Kidney (tissue), 14 donors: ENCODE data around the gene CRLF1. TPM values are rescaled to one million over a fixed set of nuclear protein-coding genes. Genes with fewer than 3 reads are reported as not detected.
A peak's percentile ranks its signal among the peaks of the same experiment; 100 is the strongest.

Experiments
- DNase-seq, 5 donors: peaks; one replicate each; pipeline ENCODE4 v3.0.0-alpha.2; 2013 to 2020
- FAIRE-seq: peaks from 2 replicates; lab custom pipeline; 2012; peaks lifted over from hg19 to GRCh38; lab: Jason Lieb, UNC
- H3K27ac ChIP-seq, 2 donors: one replicate each; pipeline ENCODE4 v1.7.0; 2013; ENCODE audit warnings: low read depth in 2 of 2, low read length in 2 of 2, inconsistent platforms in 1 of 2
- H3K27me3 ChIP-seq: one replicate; pipeline ENCODE4 v1.7.1; 2013; ENCODE audit warnings: low read length, inconsistent platforms; ENCODE audit not compliant: control insufficient read depth, insufficient read depth
- H3K36me3 ChIP-seq, 3 donors: one replicate each; pipeline versions ENCODE4 v1.7.0 to v1.7.1; 2013; ENCODE audit warnings: low read length in 3 of 3, control low read depth in 1 of 3, inconsistent platforms in 1 of 3; ENCODE audit not compliant: insufficient read depth in 3 of 3, control insufficient read depth in 2 of 3
- H3K4me1 ChIP-seq, 3 donors: one replicate each; pipeline versions ENCODE4 v1.7.0 to v1.7.1; 2013; ENCODE audit warnings: low read length in 3 of 3, inconsistent platforms in 1 of 3, low read depth in 1 of 3; ENCODE audit not compliant: control insufficient read depth in 2 of 3, insufficient read depth in 2 of 3
- H3K4me3 ChIP-seq, 3 donors: one replicate each; pipeline versions ENCODE4 v1.7.0 to v1.8.1; 2013; ENCODE audit warnings: low read length in 3 of 3, control low read depth in 1 of 3, inconsistent platforms in 1 of 3
- H3K9ac ChIP-seq, 3 donors: one replicate each; pipeline versions ENCODE4 v1.7.0 to v1.7.1; 2013; ENCODE audit warnings: low read length in 3 of 3, control low read depth in 1 of 3, inconsistent platforms in 1 of 3
- H3K9me3 ChIP-seq, 3 donors: one replicate each; pipeline versions ENCODE4 v1.7.0 to v1.7.1; 2013; ENCODE audit warnings: low read length in 3 of 3, control low read depth in 1 of 3, inconsistent platforms in 1 of 3; ENCODE audit not compliant: control insufficient read depth in 2 of 3, insufficient read depth in 1 of 3
- intact Hi-C: fragments of 100-400 bp; cut with DNase I; formaldehyde crosslinking; loops from one replicate; pipeline ENCODE4 v1.11.1; 2022
- polyA plus RNA-seq: library from polyadenylated mRNA; stranded (reverse); fragments of 350-450 nt; fragmentation: Illumina TruSeq; extraction: RNeasy Lipid Tissue Mini Kit (QIAGEN cat#74804); gene quantifications from one replicate; pipeline ENCODE4 v1.2.3, GENCODE V29; 2014; ENCODE audit warnings: low read depth, low replicate concordance; ENCODE audit not compliant: insufficient read depth
- total RNA-seq: library from RNA; stranded (reverse); fragmentation: NEBNext Ultra II Directional; extraction: Animal tissue kit (Norgen Biotek cat#: 25700); gene quantifications from one replicate; pipeline ENCODE4 v1.2.1, GENCODE V29; 2021
- TF ChIP-seq, protein P1 (sequence below): IDR thresholded peaks from 3 replicates; pipeline ENCODE4 v1.5.1; 2012; ENCODE audit warnings: mild to moderate bottlenecking, moderate library complexity, borderline replicate concordance; ENCODE audit not compliant: insufficient read depth; ENCODE audit errors: extremely low read depth
- donor health status: control.
- donor health status: control.
- donor health status: control.
- donor health status: control.
- donor health status: control.
- donor health status: DM: yes; HTN: yes; CAD: no.
- donor health status: Normal renal cell carcinoma (clear cell type).

Gene CRLF1
- total and polyA plus RNA-seq, 2 donors from 2014 or later = 6.6 to 28.9 TPM

DNA sequence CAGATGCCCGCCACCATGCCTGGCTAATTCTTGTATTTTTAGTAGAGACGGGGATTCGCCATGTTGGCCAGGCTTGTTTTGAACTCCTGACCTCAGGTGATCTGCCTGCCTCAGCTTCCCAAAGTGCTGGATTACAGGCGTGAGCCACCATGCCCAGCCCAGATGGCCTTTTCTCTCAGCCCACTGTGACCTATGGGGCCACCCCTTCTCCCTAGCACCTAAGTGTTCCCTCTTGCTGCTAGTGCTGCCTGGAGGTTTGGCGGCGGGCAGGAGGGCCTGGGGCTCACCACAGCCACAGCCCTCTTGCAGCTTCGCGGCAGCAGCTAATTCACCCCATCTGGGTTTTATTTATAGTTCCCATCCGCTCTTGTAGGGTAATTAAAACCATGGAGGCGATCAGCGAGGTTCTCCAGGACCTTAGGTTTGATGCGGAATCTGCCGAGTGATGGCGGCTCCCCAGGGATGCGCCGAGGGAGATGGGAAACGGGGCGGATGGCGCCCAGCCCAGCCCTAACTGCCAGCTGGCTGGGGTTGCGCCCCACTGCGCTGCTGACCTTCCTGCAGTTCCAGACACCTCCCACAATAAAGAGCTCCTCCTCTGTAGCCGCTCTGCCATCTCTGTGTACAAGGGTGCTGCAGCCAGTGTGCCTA lies 14.7 kb downstream of the CRLF1 start:
- intact Hi-C loops = loop anchor here (10.0 kb wide), 1 partner anchor 253 kb away; no protein-coding TSS in a partner anchor

DNA sequence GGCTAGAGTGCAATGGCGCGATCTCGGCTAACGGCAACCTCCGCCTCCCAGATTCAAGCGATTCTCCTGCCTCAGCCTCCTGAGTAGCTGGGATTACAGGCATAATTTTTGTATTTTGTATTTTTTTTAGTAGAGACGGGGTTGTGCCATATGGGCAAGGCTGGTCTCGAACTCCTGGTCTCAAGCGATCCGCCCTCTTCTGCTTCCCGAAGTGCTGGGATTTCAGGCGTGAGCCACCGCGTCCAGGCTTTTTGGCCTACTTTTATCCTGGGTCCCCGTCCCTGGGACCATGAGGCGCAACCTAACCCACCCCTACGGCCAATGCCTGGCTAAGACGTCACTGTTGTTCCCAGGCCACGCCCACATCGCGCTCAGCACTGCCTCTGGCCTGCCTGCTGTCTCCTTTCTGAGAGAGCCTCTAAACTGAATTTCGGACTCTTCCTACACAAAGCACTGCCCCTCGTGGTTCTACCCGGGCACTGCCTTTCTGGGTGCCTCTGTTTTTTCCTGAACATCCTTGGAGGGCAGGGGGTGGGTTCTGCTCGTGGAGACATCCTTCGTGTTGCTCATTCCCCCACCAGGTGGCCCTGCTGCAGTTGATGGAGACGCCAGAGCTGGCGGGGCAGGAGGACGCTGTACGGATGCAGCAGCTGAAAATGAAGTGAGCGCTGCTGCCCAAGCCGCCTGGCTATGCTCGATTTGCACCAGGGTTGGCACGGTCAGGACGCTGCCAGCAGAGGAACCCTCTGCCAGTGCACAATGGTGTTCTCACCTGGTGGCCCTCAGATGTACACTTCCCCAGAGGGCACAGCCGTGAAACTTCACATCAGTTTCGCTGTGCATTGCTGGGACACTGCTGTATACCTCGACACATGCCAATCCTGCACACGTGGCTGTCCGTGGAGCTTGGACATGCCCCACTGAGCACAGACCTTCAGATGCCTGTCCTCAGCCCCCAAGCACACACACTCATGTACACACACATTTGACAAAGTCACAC lies 16.0 kb downstream of the CRLF1 start:
- intact Hi-C loops = loop anchor here (10.0 kb wide), 1 partner anchor 254 kb away; no protein-coding TSS in a partner anchor
- Histone ChIP-seq H3K4me3 (peak overlapping the region in 1 of 3 donors; percentile 21), H3K27me3 (peaks cover 2% of the 10 kb centered on the region), H3K9ac (no peak overlapping the region), H3K27ac (no peak overlapping the region), H3K9me3 (no peaks in the 10 kb centered on the region), H3K4me1 (peaks cover 0 to 19% (median 0%) of the 10 kb centered on the region in 3 donors), H3K36me3 (peaks cover 0 to 3% (median 2%) of the 10 kb centered on the region in 3 donors)
- DNase-seq = peak; percentile 82 to 96 (median 94)
- TF ChIP-seq, protein P1, sequence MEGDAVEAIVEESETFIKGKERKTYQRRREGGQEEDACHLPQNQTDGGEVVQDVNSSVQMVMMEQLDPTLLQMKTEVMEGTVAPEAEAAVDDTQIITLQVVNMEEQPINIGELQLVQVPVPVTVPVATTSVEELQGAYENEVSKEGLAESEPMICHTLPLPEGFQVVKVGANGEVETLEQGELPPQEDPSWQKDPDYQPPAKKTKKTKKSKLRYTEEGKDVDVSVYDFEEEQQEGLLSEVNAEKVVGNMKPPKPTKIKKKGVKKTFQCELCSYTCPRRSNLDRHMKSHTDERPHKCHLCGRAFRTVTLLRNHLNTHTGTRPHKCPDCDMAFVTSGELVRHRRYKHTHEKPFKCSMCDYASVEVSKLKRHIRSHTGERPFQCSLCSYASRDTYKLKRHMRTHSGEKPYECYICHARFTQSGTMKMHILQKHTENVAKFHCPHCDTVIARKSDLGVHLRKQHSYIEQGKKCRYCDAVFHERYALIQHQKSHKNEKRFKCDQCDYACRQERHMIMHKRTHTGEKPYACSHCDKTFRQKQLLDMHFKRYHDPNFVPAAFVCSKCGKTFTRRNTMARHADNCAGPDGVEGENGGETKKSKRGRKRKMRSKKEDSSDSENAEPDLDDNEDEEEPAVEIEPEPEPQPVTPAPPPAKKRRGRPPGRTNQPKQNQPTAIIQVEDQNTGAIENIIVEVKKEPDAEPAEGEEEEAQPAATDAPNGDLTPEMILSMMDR = no peak
- FAIRE-seq = no peak

More for the DNA sequence above, 14.7 kb downstream of the CRLF1 start:
- DNase-seq = peak in 1 of 5 donors; percentile 28
- TF ChIP-seq, protein P1 = no peak
- H3K9me3 ChIP-seq = no peaks in the 10 kb centered on the region
- peaks cover 2% of the 10 kb centered on the region for H3K27me3 ChIP-seq
- H3K4me3 ChIP-seq = no peak overlapping the region
- no peak for FAIRE-seq
- peaks cover 0 to 3% (median 2%) of the 10 kb centered on the region in 3 donors for H3K36me3 ChIP-seq
- H3K9ac ChIP-seq = no peak overlapping the region
- H3K4me1 ChIP-seq = peaks cover 0 to 19% (median 0%) of the 10 kb centered on the region in 3 donors
- H3K27ac ChIP-seq = no peak overlapping the region

DNA sequence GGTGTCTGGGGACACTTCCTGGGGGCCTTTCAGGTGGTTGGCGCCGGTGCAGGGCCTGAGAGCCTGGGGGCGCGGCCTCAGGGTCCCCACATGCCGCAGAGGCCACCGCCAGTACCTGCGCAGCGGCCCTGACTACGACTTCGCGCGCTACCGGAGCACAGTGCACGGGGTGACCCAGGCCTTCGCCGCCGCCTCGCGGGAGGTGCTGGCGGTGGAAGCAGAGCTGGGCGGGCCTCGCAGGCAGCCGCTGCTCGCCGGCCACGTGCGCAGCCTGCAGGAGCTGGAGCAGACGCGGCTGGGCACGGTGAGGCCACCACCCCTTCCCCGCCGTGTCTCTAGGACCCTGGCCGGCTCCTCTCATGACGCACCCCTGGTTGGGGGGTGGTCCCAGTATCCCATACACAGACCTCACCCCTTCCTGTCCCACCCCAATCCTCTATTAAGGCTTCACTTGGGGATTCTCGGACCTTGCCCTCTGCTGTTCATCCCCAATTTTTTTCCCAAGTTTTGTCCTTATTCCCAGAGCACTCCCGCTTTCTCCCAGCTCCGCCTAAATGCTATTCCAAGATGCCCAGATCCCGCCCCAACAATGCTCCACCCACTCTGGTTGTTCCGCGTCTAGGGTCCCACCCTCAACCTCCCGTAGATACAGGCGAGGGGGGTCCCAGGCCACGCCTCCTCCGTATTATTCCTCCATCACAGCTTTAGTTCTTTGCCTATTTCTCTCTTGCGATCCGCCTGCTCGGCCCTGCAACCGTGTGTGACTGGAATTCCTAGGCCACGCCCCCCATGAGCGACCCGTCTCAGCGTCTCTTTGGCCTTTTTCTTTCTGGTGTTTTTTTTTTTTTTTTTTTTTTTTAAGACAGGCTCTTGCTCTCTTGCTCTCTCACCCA lies 17.0 kb downstream of the CRLF1 start:
- no peak for FAIRE-seq
- Histone ChIP-seq H3K9ac (peak overlapping the region in 1 of 3 donors; percentile 78), H3K9me3 (no peaks in the 10 kb centered on the region), H3K27ac (peak overlapping the region; percentile 68 to 87), H3K4me1 (peaks cover 0 to 16% (median 0%) of the 10 kb centered on the region in 3 donors), H3K4me3 (peak overlapping the region; percentile 66 to 73 (median 71)), H3K36me3 (peaks cover 0 to 3% (median 2%) of the 10 kb centered on the region in 3 donors), H3K27me3 (no peaks in the 10 kb centered on the region)
- TF ChIP-seq, protein P1 = peak; percentile 22
- peak; percentile 80 to 92 (median 88) for DNase-seq
- intact Hi-C loops = loop anchor here (10.0 kb wide), 1 partner anchor 255 kb away; no protein-coding TSS in a partner anchor
